Neural crest cell (in vitro differentiated cells): Measurements from ENCODE around the gene PKN2. TPM values are rescaled to one million over a fixed set of nuclear protein-coding genes. Genes with fewer than 3 reads are reported as not detected.

Experiments
- DNase-seq: peaks from one replicate; pipeline ENCODE4 v3.0.0; 2021; ENCODE audit warnings: low read depth, mixed read lengths, low spot score
- H3K27ac Mint-ChIP-seq: one replicate; pipeline ENCODE4 v1.8.0; 2021; ENCODE audit warnings: mild to moderate bottlenecking, mixed read lengths; ENCODE audit not compliant: unreplicated experiment
- H3K27me3 Mint-ChIP-seq: 2 replicates; pipeline ENCODE4 v1.8.0; 2021; ENCODE audit warnings: low read depth, mild to moderate bottlenecking, mixed read lengths
- H3K36me3 Mint-ChIP-seq: 2 replicates; pipeline ENCODE4 v1.8.0; 2021; ENCODE audit warnings: low read depth, mild to moderate bottlenecking, mixed read lengths
- H3K4me1 Mint-ChIP-seq: 2 replicates; pipeline ENCODE4 v1.8.0; 2021; ENCODE audit warnings: mixed read lengths
- H3K4me3 Mint-ChIP-seq: one replicate; pipeline ENCODE4 v1.8.0; 2021; ENCODE audit warnings: mild to moderate bottlenecking, mixed read lengths
- H3K9me3 Mint-ChIP-seq: 2 replicates; pipeline ENCODE4 v1.8.0; 2021; ENCODE audit warnings: mixed read lengths
- CTCF ChIP-seq: fragments of 200-600 bp; sonication (generic); conservative IDR thresholded peaks from 2 replicates; pipeline ENCODE4 v1.5.0; 2021; ENCODE audit warnings: antibody characterized with exemption, mild to moderate bottlenecking
- total RNA-seq: library from RNA; stranded (reverse); gene quantifications from 2 replicates; pipeline ENCODE4 v1.2.1, GENCODE V29; 2021

The PKN2 gene
- total RNA-seq, 1 donor from 2014 or later, result 45.8 TPM

GRCh38 chr1:88691540-88691939 is 7.5 kb downstream of the PKN2 start:
- TF ChIP-seq CTCF, result no peak
- Mint-ChIP-seq H3K4me1 (peaks cover 18% of the 10 kb centered on the region), H3K27me3 (no peaks in the 10 kb centered on the region), H3K27ac (no peak overlapping the region), H3K36me3 (peaks cover 3% of the 10 kb centered on the region), H3K4me3 (no peak overlapping the region), H3K9me3 (no peaks in the 10 kb centered on the region)
- no peak for DNase-seq

- no peak for DNase-seq
- Mint-ChIP-seq H3K36me3 (peaks cover 3% of the 10 kb centered on the region), H3K4me3 (no peak overlapping the region), H3K27ac (no peak overlapping the region), H3K27me3 (no peaks in the 10 kb centered on the region), H3K4me1 (peaks cover 31% of the 10 kb centered on the region), H3K9me3 (no peaks in the 10 kb centered on the region)
- TF ChIP-seq CTCF, result no peak
Measured at GRCh38 chr1:88695781-88696180, 11.7 kb downstream of the PKN2 start.

- Mint-ChIP-seq H3K27ac (no peak overlapping the region), H3K36me3 (peaks cover 3% of the 10 kb centered on the region), H3K9me3 (no peaks in the 10 kb centered on the region), H3K4me1 (peaks cover 32% of the 10 kb centered on the region), H3K4me3 (no peak overlapping the region), H3K27me3 (no peaks in the 10 kb centered on the region)
- no peak for DNase-seq
- no peak for TF ChIP-seq CTCF
Measured at GRCh38 chr1:88697503-88697902, 13.4 kb downstream of the PKN2 start.

GRCh38 chr1:88698140-88698539 is 14.1 kb downstream of the PKN2 start:
- no peak for DNase-seq
- Mint-ChIP-seq H3K27me3 (no peaks in the 10 kb centered on the region), H3K9me3 (no peaks in the 10 kb centered on the region), H3K27ac (no peak overlapping the region), H3K4me3 (no peak overlapping the region), H3K4me1 (peaks cover 30% of the 10 kb centered on the region), H3K36me3 (peaks cover 3% of the 10 kb centered on the region)
- no peak for TF ChIP-seq CTCF

- H3K36me3 Mint-ChIP-seq, result peaks cover 3% of the 10 kb centered on the region
- H3K4me1 Mint-ChIP-seq, result peaks cover 30% of the 10 kb centered on the region
- no peak overlapping the region for H3K27ac Mint-ChIP-seq
- no peaks in the 10 kb centered on the region for H3K27me3 Mint-ChIP-seq
- no peaks in the 10 kb centered on the region for H3K9me3 Mint-ChIP-seq
- TF ChIP-seq CTCF, result no peak
- H3K4me3 Mint-ChIP-seq, result no peak overlapping the region
- DNase-seq, result no peak
Measured at GRCh38 chr1:88698764-88699163, 14.7 kb downstream of the PKN2 start.
